ENCODE measurements around the gene MAPK10. TPM values are rescaled to one million over a fixed set of nuclear protein-coding genes. Genes with fewer than 3 reads are reported as not detected.

Gene MAPK10
- total RNA-seq, 1 donor from 2014 or later = 92.6 TPM

- Mint-ChIP-seq H3K27ac (ENCODE audit: unreplicated experiment) (no peak overlapping the region), H3K36me3 (ENCODE audit: unreplicated experiment) (no peaks in the 10 kb centered on the region), H3K4me1 (ENCODE audit: low read depth, unreplicated experiment) (peaks cover 4% of the 10 kb centered on the region), H3K27me3 (ENCODE audit: unreplicated experiment) (peaks cover 4% of the 10 kb centered on the region), H3K4me3 (ENCODE audit: unreplicated experiment) (no peak overlapping the region), H3K9me3 (ENCODE audit: unreplicated experiment) (peaks cover 2% of the 10 kb centered on the region)
- no peak for DNase-seq
- TF ChIP-seq CTCF (IDR thresholded peaks at IDR 0.05; ENCODE audit: partially characterized antibody, unreplicated experiment) = no peak
Measured at GRCh38 chr4:86296865-86297264, 63.0 kb downstream of the MAPK10 start.

- H3K27me3 Mint-ChIP-seq (ENCODE audit: unreplicated experiment) = peaks cover 2% of the 10 kb centered on the region
- no peak overlapping the region for H3K27ac Mint-ChIP-seq (ENCODE audit: unreplicated experiment)
- no peaks in the 10 kb centered on the region for H3K36me3 Mint-ChIP-seq (ENCODE audit: unreplicated experiment)
- peaks cover 4% of the 10 kb centered on the region for H3K4me1 Mint-ChIP-seq (ENCODE audit: low read depth, unreplicated experiment)
- H3K9me3 Mint-ChIP-seq (ENCODE audit: unreplicated experiment) = peaks cover 2% of the 10 kb centered on the region
- DNase-seq = no peak
- no peak for TF ChIP-seq CTCF (IDR thresholded peaks at IDR 0.05; ENCODE audit: partially characterized antibody, unreplicated experiment)
- H3K4me3 Mint-ChIP-seq (ENCODE audit: unreplicated experiment) = no peak overlapping the region
Measured at GRCh38 chr4:86294883-86295282, 65.0 kb downstream of the MAPK10 start.

- H3K4me3 Mint-ChIP-seq (ENCODE audit: unreplicated experiment) = no peak overlapping the region
- H3K36me3 Mint-ChIP-seq (ENCODE audit: unreplicated experiment) = no peaks in the 10 kb centered on the region
- TF ChIP-seq CTCF (IDR thresholded peaks at IDR 0.05; ENCODE audit: partially characterized antibody, unreplicated experiment) = no peak
- H3K9me3 Mint-ChIP-seq (ENCODE audit: unreplicated experiment) = no peaks in the 10 kb centered on the region
- DNase-seq = no peak
- peaks cover 2% of the 10 kb centered on the region for H3K27me3 Mint-ChIP-seq (ENCODE audit: unreplicated experiment)
- no peak overlapping the region for H3K27ac Mint-ChIP-seq (ENCODE audit: unreplicated experiment)
- H3K4me1 Mint-ChIP-seq (ENCODE audit: low read depth, unreplicated experiment) = peaks cover 4% of the 10 kb centered on the region
Measured at GRCh38 chr4:86291180-86291579, 68.7 kb downstream of the MAPK10 start.

- H3K4me3 Mint-ChIP-seq (ENCODE audit: unreplicated experiment) = no peak overlapping the region
- no peaks in the 10 kb centered on the region for H3K36me3 Mint-ChIP-seq (ENCODE audit: unreplicated experiment)
- no peaks in the 10 kb centered on the region for H3K9me3 Mint-ChIP-seq (ENCODE audit: unreplicated experiment)
- no peak for TF ChIP-seq CTCF (IDR thresholded peaks at IDR 0.05; ENCODE audit: partially characterized antibody, unreplicated experiment)
- no peak for DNase-seq
- no peaks in the 10 kb centered on the region for H3K4me1 Mint-ChIP-seq (ENCODE audit: low read depth, unreplicated experiment)
- H3K27ac Mint-ChIP-seq (ENCODE audit: unreplicated experiment) = no peak overlapping the region
- no peaks in the 10 kb centered on the region for H3K27me3 Mint-ChIP-seq (ENCODE audit: unreplicated experiment)
Measured at GRCh38 chr4:86286726-86287125, 73.1 kb downstream of the MAPK10 start.

- Mint-ChIP-seq H3K4me1 (ENCODE audit: low read depth, unreplicated experiment) (peaks cover 8% of the 10 kb centered on the region), H3K9me3 (ENCODE audit: unreplicated experiment) (no peaks in the 10 kb centered on the region), H3K27ac (ENCODE audit: unreplicated experiment) (no peak overlapping the region), H3K4me3 (ENCODE audit: unreplicated experiment) (no peak overlapping the region), H3K27me3 (ENCODE audit: unreplicated experiment) (peaks cover 2% of the 10 kb centered on the region), H3K36me3 (ENCODE audit: unreplicated experiment) (no peaks in the 10 kb centered on the region)
- DNase-seq = no peak
- TF ChIP-seq CTCF (IDR thresholded peaks at IDR 0.05; ENCODE audit: partially characterized antibody, unreplicated experiment) = no peak
Measured at GRCh38 chr4:86283371-86283770, 76.5 kb downstream of the MAPK10 start.

Data from glutamatergic neuron (in vitro differentiated cells).